Natural killer cell (primary cell): Measurements from ENCODE around the gene SAPCD2. TPM values are rescaled to one million over a fixed set of nuclear protein-coding genes. Genes with fewer than 3 reads are reported as not detected.

Source experiments
- ATAC-seq, 3 donors: fragments of 150-1000 bp in 2 of 3; fragments of 200-7000 bp in 1 of 3; cut with Tn5 transposase; 1 replicate in 1 of 3; 2 replicates in 2 of 3; pipeline ENCODE4 v1.10.0; 2021; ENCODE audit warnings: mild to moderate bottlenecking in 2 of 3, moderate library complexity in 2 of 3
- DNase-seq, 2 donors: peaks; one replicate each; pipeline versions ENCODE4 v3.0.0 to v3.0.0-alpha.2; 2013 to 2021; ENCODE audit warnings: mixed read lengths in 1 of 2
- H3K27ac ChIP-seq: one replicate; pipeline ENCODE4 v1.5.1; 2013; ENCODE audit warnings: mild to moderate bottlenecking, low read length
- H3K27me3 ChIP-seq: one replicate; pipeline ENCODE4 v1.6.1; 2013; ENCODE audit warnings: low read length; ENCODE audit not compliant: control insufficient read depth, insufficient read depth
- H3K36me3 ChIP-seq: one replicate; pipeline ENCODE4 v1.6.1; 2013; ENCODE audit warnings: low read length; ENCODE audit not compliant: control insufficient read depth, insufficient read depth
- H3K4me1 ChIP-seq: one replicate; pipeline ENCODE4 v1.6.1; 2013; ENCODE audit warnings: low read length; ENCODE audit not compliant: control insufficient read depth, insufficient read depth
- H3K4me3 ChIP-seq: one replicate; pipeline ENCODE4 v1.5.1; 2013; ENCODE audit warnings: low read length
- H3K9me3 ChIP-seq: one replicate; pipeline ENCODE4 v1.6.1; 2013; ENCODE audit warnings: low read length; ENCODE audit not compliant: control insufficient read depth, insufficient read depth
- H3K27ac Mint-ChIP-seq, 2 donors: one replicate each; pipeline ENCODE4 v1.8.0; 2022; ENCODE audit warnings: mild to moderate bottlenecking in 2 of 2, mixed read lengths in 2 of 2, moderate library complexity in 1 of 2
- H3K27me3 Mint-ChIP-seq, 2 donors: one replicate each; pipeline ENCODE4 v1.8.0; 2022; ENCODE audit warnings: low read depth in 2 of 2, mixed read lengths in 2 of 2
- H3K36me3 Mint-ChIP-seq: one replicate; pipeline ENCODE4 v1.8.0; 2022; ENCODE audit warnings: mixed read lengths
- H3K4me1 Mint-ChIP-seq, 2 donors: one replicate each; pipeline ENCODE4 v1.8.0; 2022; ENCODE audit warnings: mixed read lengths in 2 of 2
- H3K4me3 Mint-ChIP-seq: one replicate; pipeline ENCODE4 v1.8.0; 2022; ENCODE audit warnings: mild to moderate bottlenecking, moderate library complexity, mixed read lengths
- H3K9me3 Mint-ChIP-seq, 2 donors: one replicate each; pipeline ENCODE4 v1.8.0; 2022; ENCODE audit warnings: mixed read lengths in 2 of 2
- CTCF ChIP-seq: fragments of 200-600 bp; IDR thresholded peaks from one replicate; pipeline ENCODE4 v1.8.0; 2022; ENCODE audit warnings: antibody characterized with exemption
- WGBS: methylation state at CpG from one replicate; pipeline ENCODE4 v1.1.7; 2013; ENCODE audit warnings: missing lambda C conversion rate; ENCODE audit not compliant: insufficient coverage; 5-methylcytosine and 5-hydroxymethylcytosine counted together
- intact Hi-C: fragments of 100-400 bp; cut with micrococcal nuclease; formaldehyde crosslinking; loops from one replicate; pipeline ENCODE4 v1.14.2; 2022
- total RNA-seq, 4 donors: library from RNA; stranded (reverse); fragments of 120-200 nt in 1 of 4; gene quantifications; one replicate each; pipeline versions ENCODE4 v1.2.3 to v1.2.4, GENCODE V29; 2013 to 2022

The SAPCD2 gene
- total RNA-seq, 3 donors from 2014 or later (not counting 1 experiment from before 2014, with no cell fraction given): 0.59 to 2.6 (median 1.0) TPM

- Mint-ChIP-seq H3K4me1 (peaks cover 0 to 9% of the 10 kb centered on the region in 2 donors), H3K9me3 (no peaks in the 10 kb centered on the region), H3K27me3 (no peaks in the 10 kb centered on the region), H3K27ac (no peak within 1 kb of the TSS), H3K36me3 (no peaks in the 10 kb centered on the region), H3K4me3 (peak within 1 kb of the TSS; percentile 77)
- 2% methylated on average over 86 of the region's 87 CpGs for WGBS
- DNase-seq: peak; percentile 47 to 77
- Histone ChIP-seq H3K27me3 (no peaks in the 10 kb centered on the region), H3K4me1 (peaks cover 19% of the 10 kb centered on the region), H3K4me3 (peak within 1 kb of the TSS; percentile 44), H3K9me3 (no peaks in the 10 kb centered on the region), H3K27ac (no peak within 1 kb of the TSS), H3K36me3 (peaks cover 2% of the 10 kb centered on the region)
- no peak for TF ChIP-seq CTCF
- intact Hi-C loops: no loop called here
- ATAC-seq: peak; percentile 77 to 79 (median 78)
These were observed 6.8 kb upstream of the SAPCD2 start, which contains the start of gene UAP1L1 for GRCh38 chr9:137077010-137077747. Gene UAP1L1 (plus strand): TSS chr9:137077517. CDS start chr9:137077533, 16 bp downstream.

- H3K27ac ChIP-seq: no peak overlapping the region
- intact Hi-C loops: no loop called here
- ATAC-seq (no peak), DNase-seq (no peak)
- H3K4me3 ChIP-seq: peak overlapping the region; percentile 15
- WGBS: 78% methylated on average over 15 of the region's 15 CpGs
- no peaks in the 10 kb centered on the region for H3K9me3 ChIP-seq
- TF ChIP-seq CTCF: no peak
- no peaks in the 10 kb centered on the region for H3K27me3 ChIP-seq
- H3K4me1 ChIP-seq: peaks cover 19% of the 10 kb centered on the region
- Mint-ChIP-seq H3K36me3 (no peaks in the 10 kb centered on the region), H3K27me3 (no peaks in the 10 kb centered on the region), H3K27ac (no peak overlapping the region), H3K9me3 (no peaks in the 10 kb centered on the region), H3K4me1 (peaks cover 0 to 9% of the 10 kb centered on the region in 2 donors), H3K4me3 (peak overlapping the region; percentile 73)
- peaks cover 2% of the 10 kb centered on the region for H3K36me3 ChIP-seq
These were observed 6.3 kb upstream of the SAPCD2 start for GRCh38 chr9:137076636-137077009.

- Mint-ChIP-seq H3K27me3 (no peaks in the 10 kb centered on the region), H3K27ac (no peak overlapping the region), H3K36me3 (no peaks in the 10 kb centered on the region), H3K9me3 (no peaks in the 10 kb centered on the region), H3K4me1 (peaks cover 0 to 20% of the 10 kb centered on the region in 2 donors), H3K4me3 (no peak overlapping the region)
- no peaks in the 10 kb centered on the region for H3K27me3 ChIP-seq
- no peak overlapping the region for H3K4me3 ChIP-seq
- ATAC-seq (no peak), DNase-seq (no peak)
- H3K4me1 ChIP-seq: peaks cover 30% of the 10 kb centered on the region
- WGBS: 93% methylated on average over 11 of the region's 12 CpGs
- H3K36me3 ChIP-seq: peaks cover 2% of the 10 kb centered on the region
- intact Hi-C loops: no loop called here
- TF ChIP-seq CTCF: no peak
- no peaks in the 10 kb centered on the region for H3K9me3 ChIP-seq
- no peak overlapping the region for H3K27ac ChIP-seq
These were observed 5.0 kb upstream of the SAPCD2 start for GRCh38 chr9:137075275-137075775.
